ENCODE results near the gene CERS6. TPM values are rescaled to one million over a fixed set of nuclear protein-coding genes. Genes with fewer than 3 reads are reported as not detected.

Gene CERS6
- total RNA-seq, 2 donors from 2014 or later = 8.2 to 8.4 TPM

GRCh38 chr2:168432100-168432499 lies 24.0 kb upstream of the CERS6 start:
- peak overlapping the region; percentile 21 for H3K27ac Mint-ChIP-seq
- H3K9me3 ChIP-seq (ENCODE audit: control insufficient read depth, low read length, poor library complexity, severe bottlenecking) = no peaks in the 10 kb centered on the region
- no peak overlapping the region for H3K4me3 Mint-ChIP-seq
- H3K4me1 Mint-ChIP-seq = peaks cover 14% of the 10 kb centered on the region
- no peaks in the 10 kb centered on the region for H3K36me3 Mint-ChIP-seq (ENCODE audit: low read depth)
- ATAC-seq (no peak), DNase-seq (no peak)
- no peaks in the 10 kb centered on the region for H3K27me3 Mint-ChIP-seq

- Mint-ChIP-seq H3K36me3 (ENCODE audit: low read depth) (no peaks in the 10 kb centered on the region), H3K4me1 (peaks cover 14% of the 10 kb centered on the region), H3K27ac (peak overlapping the region; percentile 21), H3K27me3 (no peaks in the 10 kb centered on the region), H3K4me3 (peak overlapping the region; percentile 73)
- DNase-seq = no peak
- no peaks in the 10 kb centered on the region for H3K9me3 ChIP-seq (ENCODE audit: control insufficient read depth, low read length, poor library complexity, severe bottlenecking)
- ATAC-seq = peak; percentile 50
These were observed 23.4 kb upstream of the CERS6 start for GRCh38 chr2:168432565-168433186.

- H3K9me3 ChIP-seq (ENCODE audit: control insufficient read depth, low read length, poor library complexity, severe bottlenecking) = no peaks in the 10 kb centered on the region
- DNase-seq = no peak
- H3K36me3 Mint-ChIP-seq (ENCODE audit: low read depth) = no peaks in the 10 kb centered on the region
- H3K27me3 Mint-ChIP-seq = no peaks in the 10 kb centered on the region
- ATAC-seq = no peak
- peaks cover 14% of the 10 kb centered on the region for H3K4me1 Mint-ChIP-seq
- peak overlapping the region; percentile 78 for H3K4me3 Mint-ChIP-seq
- peak overlapping the region; percentile 21 for H3K27ac Mint-ChIP-seq
These were observed 22.5 kb upstream of the CERS6 start for GRCh38 chr2:168433527-168433926.

GRCh38 chr2:168434146-168434545 lies 21.9 kb upstream of the CERS6 start:
- Mint-ChIP-seq H3K27me3 (no peaks in the 10 kb centered on the region), H3K4me1 (peaks cover 14% of the 10 kb centered on the region), H3K4me3 (no peak overlapping the region), H3K27ac (no peak overlapping the region), H3K36me3 (ENCODE audit: low read depth) (no peaks in the 10 kb centered on the region)
- ATAC-seq = no peak
- H3K9me3 ChIP-seq (ENCODE audit: control insufficient read depth, low read length, poor library complexity, severe bottlenecking) = no peaks in the 10 kb centered on the region
- no peak for DNase-seq

- no peak for ATAC-seq
- DNase-seq = no peak
- H3K27ac Mint-ChIP-seq = no peak overlapping the region
- peaks cover 13% of the 10 kb centered on the region for H3K4me1 Mint-ChIP-seq
- H3K36me3 Mint-ChIP-seq (ENCODE audit: low read depth) = no peaks in the 10 kb centered on the region
- H3K9me3 ChIP-seq (ENCODE audit: control insufficient read depth, low read length, poor library complexity, severe bottlenecking) = no peaks in the 10 kb centered on the region
- H3K27me3 Mint-ChIP-seq = no peaks in the 10 kb centered on the region
- H3K4me3 Mint-ChIP-seq = no peak overlapping the region
These were observed 19.2 kb upstream of the CERS6 start for GRCh38 chr2:168436840-168437239.

GRCh38 chr2:168438553-168438952 lies 17.5 kb upstream of the CERS6 start:
- ATAC-seq (no peak), DNase-seq (no peak)
- Mint-ChIP-seq H3K36me3 (ENCODE audit: low read depth) (no peaks in the 10 kb centered on the region), H3K27me3 (no peaks in the 10 kb centered on the region), H3K27ac (no peak overlapping the region), H3K4me3 (no peak overlapping the region), H3K4me1 (peaks cover 2% of the 10 kb centered on the region)
- H3K9me3 ChIP-seq (ENCODE audit: control insufficient read depth, low read length, poor library complexity, severe bottlenecking) = no peaks in the 10 kb centered on the region

GRCh38 chr2:168439536-168439935 lies 16.5 kb upstream of the CERS6 start:
- Mint-ChIP-seq H3K4me1 (peaks cover 2% of the 10 kb centered on the region), H3K27me3 (no peaks in the 10 kb centered on the region), H3K27ac (no peak overlapping the region), H3K36me3 (ENCODE audit: low read depth) (no peaks in the 10 kb centered on the region), H3K4me3 (no peak overlapping the region)
- no peak for DNase-seq
- no peak for ATAC-seq
- no peaks in the 10 kb centered on the region for H3K9me3 ChIP-seq (ENCODE audit: control insufficient read depth, low read length, poor library complexity, severe bottlenecking)

GRCh38 chr2:168441214-168441872 lies 14.7 kb upstream of the CERS6 start:
- ATAC-seq (no peak), DNase-seq (no peak)
- Mint-ChIP-seq H3K27ac (no peak overlapping the region), H3K4me1 (peaks cover 2% of the 10 kb centered on the region), H3K4me3 (no peak overlapping the region), H3K36me3 (ENCODE audit: low read depth) (no peaks in the 10 kb centered on the region), H3K27me3 (no peaks in the 10 kb centered on the region)
- H3K9me3 ChIP-seq (ENCODE audit: control insufficient read depth, low read length, poor library complexity, severe bottlenecking) = no peaks in the 10 kb centered on the region

GRCh38 chr2:168443818-168444217 lies 12.3 kb upstream of the CERS6 start:
- H3K36me3 Mint-ChIP-seq (ENCODE audit: low read depth) = peaks cover 2% of the 10 kb centered on the region
- H3K27me3 Mint-ChIP-seq = no peaks in the 10 kb centered on the region
- ATAC-seq (no peak), DNase-seq (no peak)
- no peaks in the 10 kb centered on the region for H3K9me3 ChIP-seq (ENCODE audit: control insufficient read depth, low read length, poor library complexity, severe bottlenecking)
- peaks cover 2% of the 10 kb centered on the region for H3K4me1 Mint-ChIP-seq
- no peak overlapping the region for H3K4me3 Mint-ChIP-seq
- H3K27ac Mint-ChIP-seq = no peak overlapping the region

GRCh38 chr2:168445960-168446359 lies 10.1 kb upstream of the CERS6 start:
- Mint-ChIP-seq H3K27ac (no peak overlapping the region), H3K36me3 (ENCODE audit: low read depth) (peaks cover 2% of the 10 kb centered on the region), H3K4me3 (no peak overlapping the region), H3K4me1 (peaks cover 4% of the 10 kb centered on the region), H3K27me3 (no peaks in the 10 kb centered on the region)
- ATAC-seq = no peak
- no peaks in the 10 kb centered on the region for H3K9me3 ChIP-seq (ENCODE audit: control insufficient read depth, low read length, poor library complexity, severe bottlenecking)
- no peak for DNase-seq

- no peaks in the 10 kb centered on the region for H3K9me3 ChIP-seq (ENCODE audit: control insufficient read depth, low read length, poor library complexity, severe bottlenecking)
- ATAC-seq (no peak), DNase-seq (no peak)
- H3K27ac Mint-ChIP-seq = no peak overlapping the region
- no peak overlapping the region for H3K4me3 Mint-ChIP-seq
- peaks cover 2% of the 10 kb centered on the region for H3K36me3 Mint-ChIP-seq (ENCODE audit: low read depth)
- peaks cover 4% of the 10 kb centered on the region for H3K4me1 Mint-ChIP-seq
- H3K27me3 Mint-ChIP-seq = no peaks in the 10 kb centered on the region
These were observed 7.1 kb upstream of the CERS6 start for GRCh38 chr2:168448980-168449379.

- Mint-ChIP-seq H3K4me3 (no peak overlapping the region), H3K36me3 (ENCODE audit: low read depth) (peaks cover 2% of the 10 kb centered on the region)
- DNase-seq = no peak
These were observed 6.7 kb upstream of the CERS6 start for GRCh38 chr2:168449419-168449818.

GRCh38 chr2:168450171-168450570 lies 5.9 kb upstream of the CERS6 start:
- DNase-seq = no peak
- no peaks in the 10 kb centered on the region for H3K9me3 ChIP-seq (ENCODE audit: control insufficient read depth, low read length, poor library complexity, severe bottlenecking)
- Mint-ChIP-seq H3K27ac (no peak overlapping the region), H3K27me3 (no peaks in the 10 kb centered on the region), H3K4me1 (peaks cover 4% of the 10 kb centered on the region), H3K36me3 (ENCODE audit: low read depth) (peaks cover 2% of the 10 kb centered on the region), H3K4me3 (no peak overlapping the region)
- no peak for ATAC-seq

More at GRCh38 chr2:168449419-168449818, 6.7 kb upstream of the CERS6 start:
- H3K27me3 Mint-ChIP-seq = no peaks in the 10 kb centered on the region
- ATAC-seq = no peak
- no peaks in the 10 kb centered on the region for H3K9me3 ChIP-seq (ENCODE audit: control insufficient read depth, low read length, poor library complexity, severe bottlenecking)
- H3K27ac Mint-ChIP-seq = no peak overlapping the region
- peaks cover 4% of the 10 kb centered on the region for H3K4me1 Mint-ChIP-seq

- DNase-seq (no peak), ATAC-seq (no peak)
- Mint-ChIP-seq H3K4me1 (peaks cover 4% of the 10 kb centered on the region), H3K36me3 (ENCODE audit: low read depth) (peaks cover 2% of the 10 kb centered on the region), H3K4me3 (no peak overlapping the region), H3K27me3 (no peaks in the 10 kb centered on the region), H3K27ac (no peak overlapping the region)
- no peaks in the 10 kb centered on the region for H3K9me3 ChIP-seq (ENCODE audit: control insufficient read depth, low read length, poor library complexity, severe bottlenecking)
These were observed 5.3 kb upstream of the CERS6 start for GRCh38 chr2:168450732-168451131.
